Bone marrow (tissue), 2 donors: Measurements from ENCODE around the gene ANKS6.
A peak's percentile ranks its signal among the peaks of the same experiment; 100 is the strongest.

Experiments used
- DNase-seq, 2 donors: peaks; one replicate each; lab custom pipeline; 2025; lab: John Stamatoyannopoulos, UW

The ANKS6 gene

GRCh38 chr9:98791608-98792490 is 4.5 kb downstream of the ANKS6 start:
- DNase-seq = no peak

DNA sequence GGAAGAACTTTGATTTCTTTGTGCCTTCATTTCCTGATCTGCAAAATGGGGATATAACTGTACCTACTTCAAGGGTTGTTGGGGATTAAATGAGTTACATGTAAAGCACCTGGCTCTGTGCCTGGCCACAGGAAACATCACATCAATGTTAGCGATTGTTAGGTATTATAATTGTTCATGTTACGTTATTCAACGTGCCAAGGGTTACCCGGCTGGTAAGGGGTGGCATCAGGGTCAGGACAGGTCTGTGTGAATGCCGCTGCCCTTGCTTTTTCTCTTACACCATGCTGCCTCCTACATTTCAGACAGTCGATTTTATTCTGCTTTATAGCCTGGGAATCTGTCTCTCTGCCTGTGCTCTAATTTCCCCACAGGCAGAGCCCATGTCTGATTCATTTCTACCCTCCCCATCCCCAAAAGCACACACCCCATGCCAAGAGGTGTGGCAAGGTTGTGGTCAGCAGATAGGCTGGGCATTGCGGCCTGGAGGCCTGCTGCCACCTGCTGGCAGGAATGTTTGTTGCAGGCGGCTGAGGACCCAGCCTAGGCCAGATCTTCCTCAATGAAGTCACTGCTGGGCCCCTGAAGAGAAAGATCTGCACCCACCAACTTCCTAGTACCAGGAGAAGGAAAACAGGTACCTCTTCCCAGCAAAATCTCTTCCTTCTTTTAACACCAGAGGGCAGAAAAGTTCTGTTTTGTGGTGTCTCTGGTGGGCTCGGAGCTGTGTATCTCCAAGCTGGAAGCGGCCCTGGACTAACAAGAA is 5.3 kb downstream of the ANKS6 start:
- DNase-seq = peak; percentile 23 to 60

GRCh38 chr9:98790134-98790841 is 6.1 kb downstream of the ANKS6 start:
- DNase-seq = no peak

GRCh38 chr9:98789483-98790133 is 6.7 kb downstream of the ANKS6 start:
- no peak for DNase-seq

DNA sequence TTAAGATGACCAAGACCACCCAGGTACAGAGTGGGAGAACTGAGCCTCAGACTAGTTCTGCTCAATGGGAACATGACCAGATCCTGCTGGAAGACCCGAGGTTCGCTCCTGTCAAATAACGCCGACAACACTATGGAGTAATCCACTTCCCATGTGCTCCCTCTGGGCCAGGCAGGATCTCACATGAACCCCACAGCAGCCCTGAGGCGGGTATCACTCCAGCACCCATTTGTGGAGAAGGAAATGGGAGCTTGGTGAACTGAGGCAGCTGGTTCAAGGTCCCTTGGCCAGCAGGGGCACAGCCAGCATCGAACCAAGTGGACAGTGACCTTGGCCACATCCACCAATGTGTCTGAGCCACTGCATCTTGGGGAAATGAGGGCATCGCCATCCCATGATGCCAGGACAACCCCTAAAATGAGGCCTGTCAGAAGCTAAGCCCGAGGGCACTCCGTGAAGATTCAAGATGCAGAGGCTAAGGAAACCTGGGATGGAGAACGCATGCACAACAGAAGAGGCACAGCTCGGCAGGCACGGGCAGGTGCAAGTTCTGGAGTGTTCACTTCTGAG is 8.5 kb downstream of the ANKS6 start:
- no peak for DNase-seq

GRCh38 chr9:98786750-98787510 is 9.4 kb downstream of the ANKS6 start:
- DNase-seq = no peak

- no peak for DNase-seq
These were observed 11.2 kb downstream of the ANKS6 start for GRCh38 chr9:98784831-98785806.

- no peak for DNase-seq
These were observed 12.7 kb downstream of the ANKS6 start for GRCh38 chr9:98783518-98784226.

- no peak for DNase-seq
These were observed 14.6 kb downstream of the ANKS6 start for GRCh38 chr9:98781588-98782383.

GRCh38 chr9:98780059-98780749 is 16.2 kb downstream of the ANKS6 start:
- no peak for DNase-seq

DNA sequence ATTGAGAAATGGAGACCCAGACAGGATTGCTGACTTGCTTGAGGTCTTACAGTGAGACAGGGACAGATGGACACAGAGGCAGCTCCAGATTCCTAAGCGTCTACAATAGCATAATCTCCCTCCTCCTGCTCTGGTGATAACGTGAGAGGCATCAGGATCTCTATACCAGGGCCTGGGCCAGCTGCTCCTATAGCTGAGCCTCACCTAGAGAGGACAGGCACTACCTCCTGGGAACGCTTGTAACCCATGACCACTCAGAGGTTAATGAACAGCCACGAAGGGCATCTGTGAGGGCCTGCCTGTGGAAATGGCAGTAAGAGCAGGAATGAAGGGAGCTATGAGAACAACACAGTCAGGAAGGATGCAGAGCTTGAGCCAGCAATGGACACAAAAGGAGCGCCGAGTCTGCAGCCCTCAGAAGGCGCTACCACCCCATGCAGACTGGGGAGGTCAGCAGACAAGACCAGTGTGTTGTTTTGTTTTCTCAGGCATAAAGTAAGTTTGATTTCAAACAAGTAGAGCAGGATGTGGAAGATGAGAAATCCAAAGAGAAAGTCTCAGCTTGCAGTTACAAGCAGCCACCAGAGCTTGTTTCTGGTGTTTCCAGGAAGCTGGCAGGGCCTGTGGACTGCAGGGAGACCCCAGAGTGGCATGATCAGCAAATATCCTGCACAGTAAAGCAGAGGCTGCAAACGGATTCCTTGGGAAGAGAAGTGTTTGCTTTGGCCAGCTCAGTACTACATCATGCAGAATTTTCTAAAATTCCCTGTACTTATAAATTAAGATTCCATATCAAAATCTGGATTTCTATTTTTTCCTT is 17.4 kb downstream of the ANKS6 start:
- DNase-seq = no peak

DNA sequence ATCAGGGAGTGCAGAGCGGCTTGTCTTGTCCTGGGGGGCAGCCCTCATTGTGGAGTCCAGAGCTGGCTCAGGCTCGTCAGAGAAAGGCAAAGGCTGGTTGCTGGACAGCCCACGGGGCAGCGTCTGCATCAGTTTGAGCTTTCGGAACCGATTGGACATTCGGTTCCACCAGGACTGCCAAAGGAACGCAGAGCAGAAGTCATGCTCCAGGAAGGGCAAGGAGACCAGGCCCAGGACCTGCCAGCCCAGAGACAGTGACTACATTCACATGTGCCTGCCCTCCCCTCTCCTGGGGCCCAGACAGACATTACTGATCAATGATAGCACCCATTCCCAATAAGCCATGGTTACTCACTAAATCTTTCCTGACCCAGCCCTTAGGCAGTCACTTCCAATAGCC is 18.1 kb downstream of the ANKS6 start:
- DNase-seq = no peak

- DNase-seq = no peak
These were observed 18.7 kb downstream of the ANKS6 start for GRCh38 chr9:98777618-98778017.

GRCh38 chr9:98775831-98776441 is 20.4 kb downstream of the ANKS6 start:
- DNase-seq = peak in 1 of 2 donors; percentile 12

- DNase-seq = peak in 1 of 2 donors; percentile 10
These were observed 21.6 kb downstream of the ANKS6 start for GRCh38 chr9:98774746-98775145.

DNA sequence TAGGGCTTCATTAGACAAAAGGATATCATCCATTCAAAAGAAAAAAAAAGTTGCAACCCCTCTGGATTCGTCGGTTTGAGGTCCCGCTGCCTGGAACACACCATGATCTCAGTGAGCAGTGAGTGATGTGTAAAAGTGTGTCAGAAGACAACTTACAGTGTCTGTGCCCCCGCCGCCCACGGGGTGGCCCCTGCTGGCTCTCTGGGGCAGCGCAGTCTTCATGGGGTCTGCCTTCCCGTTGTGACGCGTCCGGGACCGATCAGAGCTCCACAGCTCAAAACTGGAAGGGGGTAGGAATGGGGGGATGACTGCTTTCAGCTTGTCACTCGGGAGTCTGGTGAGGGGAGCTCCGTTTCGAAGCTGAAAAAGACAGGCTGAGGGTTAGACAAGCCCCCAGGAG is 22.6 kb downstream of the ANKS6 start:
- no peak for DNase-seq
